Tibial nerve (tissue), 4 donors: ENCODE data around the gene VWA3A. TPM values are rescaled to one million over a fixed set of nuclear protein-coding genes. Genes with fewer than 3 reads are reported as not detected.
"Not testable (repeated sequence)": the region's sequence is repeated elsewhere in the genome, so short reads cannot be mapped to it uniquely, and the experiment has no call there.

Experiments
- DNase-seq, 2 donors: peaks; one replicate each; pipeline ENCODE4 v3.0.0-alpha.2; 2019; ENCODE audit warnings: low spot score in 2 of 2
- H3K27ac ChIP-seq, 4 donors: fragments of 200-600 bp; sonication (generic) in 3 of 4; one replicate each; pipeline ENCODE4 v1.5.1; 2017 to 2019; ENCODE audit warnings: mild to moderate bottlenecking in 1 of 4
- H3K27me3 ChIP-seq, 2 donors: fragments of 200-600 bp; sonication (generic) in 1 of 2; one replicate each; pipeline versions ENCODE4 v1.5.1 to v1.6.0; 2017 to 2019
- H3K36me3 ChIP-seq, 3 donors: fragments of 200-600 bp; sonication (generic); one replicate each; pipeline ENCODE4 v1.5.1; 2018 to 2019
- H3K4me1 ChIP-seq, 4 donors: fragments of 200-600 bp; sonication (generic) in 3 of 4; one replicate each; pipeline ENCODE4 v1.5.1; 2017 to 2019
- H3K4me3 ChIP-seq, 4 donors: fragments of 200-600 bp; sonication (generic) in 3 of 4; one replicate each; pipeline ENCODE4 v1.5.1; 2017 to 2019; ENCODE audit warnings: mild to moderate bottlenecking in 1 of 4, moderate library complexity in 1 of 4
- H3K9me3 ChIP-seq, 4 donors: fragments of 200-600 bp; sonication (generic) in 3 of 4; one replicate each; pipeline ENCODE4 v1.5.1; 2017 to 2019
- EP300 ChIP-seq, 2 donors: sonication (generic); formaldehyde crosslinking; IDR thresholded peaks; one replicate each; pipeline ENCODE4 v1.6.1; 2017; ENCODE audit warnings: antibody characterized with exemption in 2 of 2, mild to moderate bottlenecking in 1 of 2
- POLR2A ChIP-seq, 2 donors: fragments of 450-650 bp; IDR thresholded peaks; one replicate each; pipeline ENCODE4 v1.6.1; 2017; ENCODE audit warnings: antibody characterized with exemption in 2 of 2, mild to moderate bottlenecking in 2 of 2, moderate library complexity in 2 of 2
- WGBS, 2 donors: methylation state at CpG; one replicate each; pipeline ENCODE4 v1.1.5; 2018; 5-methylcytosine and 5-hydroxymethylcytosine counted together
- total RNA-seq, 4 donors: library from RNA; depleted of rRNA; stranded (reverse); fragments of >200 nt; gene quantifications; one replicate each; pipeline ENCODE4 v1.1.0, GENCODE V29; 2016
- TF ChIP-seq, protein P1 (sequence below), 5 experiments: fragments of 200-600 bp in 3 of 5; fragments of 450-650 bp in 2 of 5; sonication (generic) in 3 of 5; IDR thresholded peaks; one replicate each; pipeline ENCODE4 v1.5.1; 2016 to 2019; ENCODE audit warnings: antibody characterized with exemption in 5 of 5, mild to moderate bottlenecking in 3 of 5, moderate library complexity in 2 of 5

VWA3A gene
- total RNA-seq, 4 donors from 2014 or later, result 2.0 TPM; not detected in 3

GRCh38 chr16:22193063-22193411 is 100.7 kb downstream of the VWA3A start:
- Histone ChIP-seq H3K9me3 (no peaks in the 10 kb centered on the region), H3K27ac (peak overlapping the region; percentile 93 to 99 (median 96)), H3K4me1 (peaks cover 0 to 52% (median 33%) of the 10 kb centered on the region in 4 donors), H3K27me3 (no peaks in the 10 kb centered on the region), H3K4me3 (peak overlapping the region in 1 of 4 donors; percentile 62), H3K36me3 (no peaks in the 10 kb centered on the region)
- no peak for DNase-seq
- WGBS, 2 donors, result 91 to 93% methylated on average over 2 of the region's 2 CpGs
- TF ChIP-seq POLR2A (IDR thresholded peaks at IDR 0.05) (no peak), EP300 (IDR thresholded peaks at IDR 0.05) (no peak)
- TF ChIP-seq, protein P1, sequence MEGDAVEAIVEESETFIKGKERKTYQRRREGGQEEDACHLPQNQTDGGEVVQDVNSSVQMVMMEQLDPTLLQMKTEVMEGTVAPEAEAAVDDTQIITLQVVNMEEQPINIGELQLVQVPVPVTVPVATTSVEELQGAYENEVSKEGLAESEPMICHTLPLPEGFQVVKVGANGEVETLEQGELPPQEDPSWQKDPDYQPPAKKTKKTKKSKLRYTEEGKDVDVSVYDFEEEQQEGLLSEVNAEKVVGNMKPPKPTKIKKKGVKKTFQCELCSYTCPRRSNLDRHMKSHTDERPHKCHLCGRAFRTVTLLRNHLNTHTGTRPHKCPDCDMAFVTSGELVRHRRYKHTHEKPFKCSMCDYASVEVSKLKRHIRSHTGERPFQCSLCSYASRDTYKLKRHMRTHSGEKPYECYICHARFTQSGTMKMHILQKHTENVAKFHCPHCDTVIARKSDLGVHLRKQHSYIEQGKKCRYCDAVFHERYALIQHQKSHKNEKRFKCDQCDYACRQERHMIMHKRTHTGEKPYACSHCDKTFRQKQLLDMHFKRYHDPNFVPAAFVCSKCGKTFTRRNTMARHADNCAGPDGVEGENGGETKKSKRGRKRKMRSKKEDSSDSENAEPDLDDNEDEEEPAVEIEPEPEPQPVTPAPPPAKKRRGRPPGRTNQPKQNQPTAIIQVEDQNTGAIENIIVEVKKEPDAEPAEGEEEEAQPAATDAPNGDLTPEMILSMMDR (IDR thresholded peaks at IDR 0.05), result no peak

- H3K27ac ChIP-seq, result peak overlapping the region; percentile 82 to 99 (median 93)
- no peaks in the 10 kb centered on the region for H3K36me3 ChIP-seq
- DNase-seq, result no peak
- 82 to 83% methylated on average over 9 of the region's 9 CpGs for WGBS, 2 donors
- no peaks in the 10 kb centered on the region for H3K9me3 ChIP-seq
- H3K27me3 ChIP-seq, result no peaks in the 10 kb centered on the region
- no peak for TF ChIP-seq POLR2A (IDR thresholded peaks at IDR 0.05)
- no peak for TF ChIP-seq EP300 (IDR thresholded peaks at IDR 0.05)
- TF ChIP-seq, protein P1 (IDR thresholded peaks at IDR 0.05), result no peak
- H3K4me1 ChIP-seq, result peaks cover 0 to 45% (median 24%) of the 10 kb centered on the region in 4 donors
- H3K4me3 ChIP-seq, result no peak overlapping the region
These were observed 102.5 kb downstream of the VWA3A start for GRCh38 chr16:22194707-22195444.

- peak overlapping the region; percentile 82 to 99 (median 88) for H3K27ac ChIP-seq
- H3K4me3 ChIP-seq, result peak overlapping the region in 2 of 4 donors; percentile 55 to 64
- H3K9me3 ChIP-seq, result no peaks in the 10 kb centered on the region
- no peak for DNase-seq
- H3K4me1 ChIP-seq, result peaks cover 0 to 49% (median 27%) of the 10 kb centered on the region in 4 donors
- no peak for TF ChIP-seq EP300 (IDR thresholded peaks at IDR 0.05)
- no peaks in the 10 kb centered on the region for H3K27me3 ChIP-seq
- H3K36me3 ChIP-seq, result no peaks in the 10 kb centered on the region
These were observed 103.0 kb downstream of the VWA3A start for GRCh38 chr16:22195445-22195694.

GRCh38 chr16:22195695-22196558 is 103.6 kb downstream of the VWA3A start:
- no peaks in the 10 kb centered on the region for H3K27me3 ChIP-seq
- peaks cover 0 to 49% (median 27%) of the 10 kb centered on the region in 4 donors for H3K4me1 ChIP-seq
- peak overlapping the region; percentile 37 to 66 (median 60) for H3K4me3 ChIP-seq
- H3K27ac ChIP-seq, result peak overlapping the region; percentile 82 to 99 (median 88)
- DNase-seq, result peak; percentile 91 to 95
- H3K9me3 ChIP-seq, result no peaks in the 10 kb centered on the region
- TF ChIP-seq POLR2A (IDR thresholded peaks at IDR 0.05), result peak; percentile 22 to 52
- TF ChIP-seq, protein P1 (IDR thresholded peaks at IDR 0.05), result peak; percentile 79 to 96 (median 90)
- peak; percentile 86 to 89 for TF ChIP-seq EP300 (IDR thresholded peaks at IDR 0.05)
- no peaks in the 10 kb centered on the region for H3K36me3 ChIP-seq
- WGBS, 2 donors, result 3 to 4% methylated on average over 39 of the region's 39 CpGs

- H3K27ac ChIP-seq, result peak overlapping the region in 2 of 4 donors; percentile 6 to 99
- 47 to 48% methylated on average over 20 of the region's 20 CpGs for WGBS, 2 donors
- not testable (repeated sequence) for H3K9me3 ChIP-seq, DNase-seq, H3K36me3 ChIP-seq, H3K27me3 ChIP-seq
- peak overlapping the region in 2 of 4 donors; percentile 55 to 64 for H3K4me3 ChIP-seq
- H3K4me1 ChIP-seq, result peaks cover 0 to 49% (median 27%) of the 10 kb centered on the region in 4 donors
These were observed 104.3 kb downstream of the VWA3A start for GRCh38 chr16:22196559-22197168.
